Measurements from ENCODE around the gene HDAC7. TPM values are rescaled to one million over a fixed set of nuclear protein-coding genes. Genes with fewer than 3 reads are reported as not detected.

Gene HDAC7
- total RNA-seq, 4 donors from 2014 or later = 55.9 to 96.5 (median 59.4) TPM

GRCh38 chr12:47823422-47824086 is 3.9 kb upstream of the HDAC7 start:
- 84% methylated on average over 4 to 5 of the region's 5 CpGs for WGBS, 2 donors (ENCODE audit: low coverage in 1 of 2)

GRCh38 chr12:47822863-47823262 is 3.2 kb upstream of the HDAC7 start:
- H3K36me3 ChIP-seq = no peaks in the 10 kb centered on the region
- ATAC-seq = no peak
- H3K4me1 ChIP-seq = peaks cover 26 to 88% (median 57%) of the 10 kb centered on the region in 3 donors
- no peaks in the 10 kb centered on the region for H3K27me3 ChIP-seq
- TF ChIP-seq EP300 (IDR thresholded peaks at IDR 0.05) (no peak), CTCF (IDR thresholded peaks at IDR 0.05) (no peak), POLR2AphosphoS5 (IDR thresholded peaks at IDR 0.05) (peak; percentile 65)
- no peaks in the 10 kb centered on the region for H3K9me3 ChIP-seq
- WGBS, 2 donors (ENCODE audit: low coverage in 1 of 2) = 55 to 79% methylated on average over 2 to 3 of the region's 3 CpGs
- no peak overlapping the region for H3K4me3 ChIP-seq
- peak overlapping the region; percentile 94 to 99 (median 96) for H3K27ac ChIP-seq

More at GRCh38 chr12:47823422-47824086, 3.9 kb upstream of the HDAC7 start:
- Histone ChIP-seq H3K36me3 (no peaks in the 10 kb centered on the region), H3K27ac (peak overlapping the region; percentile 94 to 99 (median 96)), H3K9me3 (no peaks in the 10 kb centered on the region), H3K27me3 (no peaks in the 10 kb centered on the region), H3K4me3 (no peak overlapping the region), H3K4me1 (peaks cover 30 to 88% (median 58%) of the 10 kb centered on the region in 3 donors)
- ATAC-seq = no peak
- TF ChIP-seq EP300 (IDR thresholded peaks at IDR 0.05) (no peak), POLR2AphosphoS5 (IDR thresholded peaks at IDR 0.05) (peak; percentile 29)

GRCh38 chr12:47822401-47822800 is 2.7 kb upstream of the HDAC7 start:
- WGBS, 2 donors (ENCODE audit: low coverage in 1 of 2) = 33% methylated on average over 2 of the region's 2 CpGs; no CpG with 5 or more reads in 1 of the 2 donors
- TF ChIP-seq EP300 (IDR thresholded peaks at IDR 0.05) (no peak), POLR2AphosphoS5 (IDR thresholded peaks at IDR 0.05) (no peak), CTCF (IDR thresholded peaks at IDR 0.05) (no peak), POLR2A (IDR thresholded peaks at IDR 0.05) (no peak)
- no peak for ATAC-seq
- Histone ChIP-seq H3K36me3 (no peaks in the 10 kb centered on the region), H3K27me3 (no peaks in the 10 kb centered on the region), H3K4me3 (no peak overlapping the region), H3K9me3 (no peaks in the 10 kb centered on the region), H3K4me1 (peaks cover 26 to 88% (median 57%) of the 10 kb centered on the region in 3 donors), H3K27ac (peak overlapping the region; percentile 94 to 99 (median 96))

- WGBS, 2 donors (ENCODE audit: low coverage in 1 of 2) = 56 to 61% methylated on average over 2 to 4 of the region's 4 CpGs
- H3K4me1 ChIP-seq = peaks cover 26 to 88% (median 66%) of the 10 kb centered on the region in 3 donors
Observed at GRCh38 chr12:47821346-47821706, 1.6 kb upstream of the HDAC7 start.

More at GRCh38 chr12:47821346-47821706, 1.6 kb upstream of the HDAC7 start:
- peak overlapping the region; percentile 94 to 99 (median 96) for H3K27ac ChIP-seq
- H3K27me3 ChIP-seq = no peaks in the 10 kb centered on the region
- H3K9me3 ChIP-seq = no peaks in the 10 kb centered on the region
- TF ChIP-seq CTCF (IDR thresholded peaks at IDR 0.05) = no peak
- no peak for TF ChIP-seq POLR2A (IDR thresholded peaks at IDR 0.05)
- TF ChIP-seq POLR2AphosphoS5 (IDR thresholded peaks at IDR 0.05) = peak; percentile 67
- TF ChIP-seq EP300 (IDR thresholded peaks at IDR 0.05) = no peak
- no peak for ATAC-seq
- H3K4me3 ChIP-seq = peak overlapping the region in 1 of 2 donors; percentile 81
- no peaks in the 10 kb centered on the region for H3K36me3 ChIP-seq
